ENCODE measurements around the gene MMD.
"Not testable (repeated sequence)": the region's sequence is repeated elsewhere in the genome, so short reads cannot be mapped to it uniquely, and the experiment has no call there.

Gene MMD

DNA sequence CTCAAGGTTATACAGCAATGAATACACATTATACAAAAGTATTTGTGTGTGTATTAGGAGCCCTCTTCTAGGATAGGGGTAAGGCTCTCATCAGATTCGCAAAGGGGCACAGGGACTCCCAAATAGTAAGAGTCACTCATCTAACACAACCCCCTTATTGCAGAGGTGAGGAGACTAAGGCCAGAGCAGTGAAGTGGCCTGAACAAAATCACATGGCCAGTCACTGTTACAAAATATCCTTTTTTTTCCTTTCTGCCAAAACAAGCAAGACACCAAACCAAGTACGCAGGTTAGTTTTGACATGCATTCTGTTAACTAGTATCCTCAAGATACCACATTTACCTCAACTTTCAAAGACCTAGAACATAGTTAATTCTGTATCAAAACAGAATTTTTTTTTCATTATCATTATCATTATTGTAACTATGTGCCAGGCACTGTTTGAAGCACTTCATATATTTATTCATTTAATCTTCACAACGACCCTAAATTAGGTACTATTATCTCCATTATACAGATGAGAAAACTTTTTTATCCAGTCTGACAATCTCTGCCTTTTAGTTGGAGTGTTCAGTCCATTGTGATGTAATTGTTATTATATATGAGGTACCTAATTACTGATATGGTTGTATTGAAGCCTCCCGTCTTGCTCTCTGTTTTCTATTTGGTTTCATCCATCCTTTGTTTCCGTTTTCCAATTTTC is 25.7 kb downstream of the MMD start:
- DNase-seq (ENCODE audit: low read depth, low spot score): no peak

DNA sequence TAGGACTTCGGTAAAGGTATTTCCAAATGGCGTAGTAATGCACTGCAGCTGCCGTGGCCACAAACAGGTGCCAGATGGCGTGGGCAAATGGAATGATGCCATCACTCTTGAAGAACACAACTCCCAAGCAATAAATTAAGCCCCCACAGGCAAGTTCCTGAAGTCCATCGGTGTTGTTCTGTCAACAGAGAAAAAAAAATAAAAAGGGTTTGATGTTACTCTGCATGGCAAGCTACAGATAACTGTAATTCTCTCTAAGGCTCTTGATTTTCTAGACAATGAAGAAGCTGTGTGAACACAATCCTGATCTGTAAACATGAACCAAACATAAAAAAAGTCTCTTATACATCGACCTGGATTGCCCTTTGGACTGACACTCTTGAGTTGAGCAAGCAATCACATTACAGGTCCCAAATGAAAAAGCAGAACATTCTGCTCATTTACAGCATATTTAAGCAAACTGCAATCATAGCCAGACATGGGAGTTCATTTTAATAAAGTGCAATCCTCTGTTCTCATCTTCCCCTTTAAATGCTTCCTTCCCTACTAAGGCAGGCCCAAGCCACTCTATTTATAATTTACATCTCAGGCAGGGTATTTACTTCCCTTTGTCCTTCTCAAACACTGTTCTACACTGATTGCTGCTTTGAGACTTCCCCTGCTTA is 27.1 kb downstream of the MMD start:
- no peak for DNase-seq (ENCODE audit: low read depth, low spot score)

DNA sequence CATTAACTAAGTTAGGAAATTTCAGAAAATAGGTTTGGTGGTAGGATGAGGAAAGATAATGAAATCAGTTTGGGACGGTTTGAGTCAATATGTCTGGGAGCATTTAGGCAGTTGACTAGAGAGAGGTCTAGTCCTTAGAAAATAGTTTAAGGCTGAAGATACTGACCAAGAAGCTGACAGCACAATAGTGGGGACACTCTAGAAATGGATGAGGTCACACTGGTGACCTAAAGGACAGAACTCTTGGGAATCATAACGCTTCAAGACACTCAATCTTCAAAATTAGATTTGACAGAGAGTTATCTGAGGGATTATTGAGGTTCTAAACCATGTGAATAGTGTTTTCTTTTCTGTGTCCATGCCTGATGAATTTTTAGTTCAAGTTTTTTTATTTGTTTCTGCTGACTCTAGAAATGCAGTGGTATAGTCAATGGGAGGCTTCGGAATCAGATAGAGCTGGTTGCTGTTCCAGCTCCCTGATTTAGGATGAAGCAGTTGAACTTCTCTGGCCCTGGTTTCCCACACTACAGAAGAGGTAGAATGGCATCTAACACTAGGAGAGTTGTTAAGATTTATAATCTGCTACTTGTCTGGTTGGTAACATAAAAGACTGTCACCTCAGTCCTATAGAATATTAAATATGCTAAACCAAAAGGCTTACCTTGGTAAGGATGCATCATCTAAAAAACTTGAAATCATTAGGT is 29.7 kb downstream of the MMD start:
- DNase-seq (ENCODE audit: low read depth, low spot score): no peak

DNA sequence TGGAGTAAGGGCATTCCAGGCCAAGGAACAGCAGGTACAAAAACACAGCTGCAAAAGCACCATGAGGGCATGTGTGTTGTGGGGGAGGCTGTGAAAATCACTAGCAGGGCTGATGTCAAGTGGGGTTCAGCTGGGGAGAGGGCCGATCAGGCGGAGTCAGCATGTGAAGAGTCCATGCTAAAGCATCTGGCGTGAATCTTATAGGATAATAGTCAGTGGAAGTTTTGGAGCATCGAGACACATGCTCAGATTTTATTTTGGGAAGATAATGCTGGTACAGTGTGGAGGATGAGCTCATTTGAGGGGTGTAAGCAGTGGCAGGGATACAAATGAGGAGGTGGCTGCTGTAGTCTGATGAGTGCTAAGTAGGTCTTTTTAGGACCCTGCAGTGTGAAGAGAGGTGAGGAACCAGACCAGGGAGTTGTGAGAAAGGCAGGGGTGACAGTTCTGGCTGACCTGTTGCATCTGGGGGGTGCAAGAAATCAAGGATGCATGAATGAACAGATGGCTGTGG is 30.3 kb downstream of the MMD start:
- no peak for DNase-seq (ENCODE audit: low read depth, low spot score)

DNA sequence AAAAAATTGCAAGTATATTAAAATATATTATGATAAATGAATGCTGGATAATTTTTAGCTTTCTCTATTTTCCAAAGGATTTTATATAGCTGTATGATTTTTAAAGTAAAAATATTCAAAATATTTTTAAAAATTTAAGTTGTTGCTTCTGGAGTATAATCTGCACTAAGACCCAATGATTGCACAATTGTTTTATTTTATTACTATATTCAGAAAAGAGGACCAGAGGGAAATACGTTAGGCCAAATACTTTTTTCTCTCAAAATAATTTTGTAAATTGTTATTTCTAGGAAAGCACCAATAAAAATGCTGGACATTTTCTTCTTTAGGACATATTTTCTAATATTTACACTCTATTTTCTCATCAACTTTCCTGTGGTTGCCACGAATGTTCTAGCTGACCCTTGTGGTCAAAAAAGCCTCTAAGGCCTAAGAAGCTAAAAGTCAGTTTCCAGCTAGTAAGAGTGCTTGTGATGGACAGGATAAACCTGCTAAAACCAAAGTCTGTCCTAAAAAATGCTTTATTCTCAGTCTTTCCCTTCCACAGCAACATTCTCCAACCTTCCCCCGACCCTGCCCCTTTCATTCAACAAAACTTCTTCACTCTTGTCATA is 31.2 kb downstream of the MMD start:
- no peak for DNase-seq (ENCODE audit: low read depth, low spot score)

DNA sequence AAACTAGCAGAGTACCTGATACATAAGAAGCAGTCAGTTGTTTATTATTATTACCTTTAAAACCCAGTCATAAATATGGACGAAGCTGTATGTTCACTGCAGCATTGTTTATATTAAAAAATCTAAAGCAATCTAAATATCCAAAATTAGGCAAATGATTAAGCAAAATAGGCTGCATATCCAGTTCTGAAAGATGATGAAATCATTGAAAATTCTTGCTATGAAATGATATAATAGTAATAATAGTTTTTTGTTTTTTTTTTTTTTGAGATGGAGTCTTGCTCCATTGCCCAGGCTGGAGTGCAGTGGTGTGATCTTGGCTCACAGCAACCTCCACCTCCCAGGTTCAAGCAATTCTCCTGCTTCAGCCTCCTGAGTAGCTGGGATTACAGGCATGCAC is 31.9 kb downstream of the MMD start:
- DNase-seq (ENCODE audit: low read depth, low spot score): not testable (repeated sequence)

DNA sequence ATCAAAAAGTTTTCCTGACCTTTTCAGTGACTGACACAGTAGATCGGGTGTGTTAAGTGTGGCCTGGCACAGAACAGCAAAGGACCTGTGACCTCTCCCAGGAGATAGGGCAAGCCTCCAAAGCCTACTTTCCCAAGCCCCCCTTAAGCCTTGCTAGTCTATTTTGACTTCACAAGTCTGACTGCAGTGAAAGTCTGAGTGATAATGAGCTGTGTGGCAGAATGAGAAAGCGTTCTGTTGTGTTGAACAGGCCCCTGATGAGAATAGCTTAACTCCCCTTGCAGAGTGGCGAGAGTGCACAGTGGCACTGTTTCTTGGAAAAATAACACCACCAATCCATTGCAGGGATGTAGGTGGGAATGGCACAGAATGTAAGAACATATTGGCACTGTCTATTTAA is 32.8 kb downstream of the MMD start:
- DNase-seq (ENCODE audit: low read depth, low spot score): no peak

DNA sequence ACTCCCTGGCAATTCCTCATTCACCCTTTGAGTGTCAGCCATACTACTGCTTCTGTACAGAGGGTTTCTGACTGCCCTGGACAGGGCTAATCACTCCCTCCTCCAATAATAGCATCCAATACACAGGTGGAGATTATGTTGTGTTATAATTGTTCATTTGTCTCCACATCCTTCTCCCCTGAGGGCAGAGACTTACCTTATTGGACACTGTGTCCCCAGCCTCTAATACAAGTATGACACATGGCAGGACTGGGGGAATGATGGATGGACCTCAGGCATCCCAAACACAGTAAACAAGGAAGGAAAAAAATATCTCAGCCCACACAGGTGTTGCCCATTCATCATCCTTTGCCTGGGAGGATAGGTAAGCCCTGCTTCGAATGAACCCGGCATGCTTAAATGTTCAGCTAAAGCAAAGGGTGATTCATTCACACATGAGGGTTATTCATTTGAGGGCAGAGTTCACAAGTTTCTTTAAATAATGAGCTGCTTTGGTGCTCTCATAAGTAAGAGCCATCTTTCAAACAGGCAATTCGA is 34.8 kb downstream of the MMD start:
- no peak for DNase-seq (ENCODE audit: low read depth, low spot score)

DNA sequence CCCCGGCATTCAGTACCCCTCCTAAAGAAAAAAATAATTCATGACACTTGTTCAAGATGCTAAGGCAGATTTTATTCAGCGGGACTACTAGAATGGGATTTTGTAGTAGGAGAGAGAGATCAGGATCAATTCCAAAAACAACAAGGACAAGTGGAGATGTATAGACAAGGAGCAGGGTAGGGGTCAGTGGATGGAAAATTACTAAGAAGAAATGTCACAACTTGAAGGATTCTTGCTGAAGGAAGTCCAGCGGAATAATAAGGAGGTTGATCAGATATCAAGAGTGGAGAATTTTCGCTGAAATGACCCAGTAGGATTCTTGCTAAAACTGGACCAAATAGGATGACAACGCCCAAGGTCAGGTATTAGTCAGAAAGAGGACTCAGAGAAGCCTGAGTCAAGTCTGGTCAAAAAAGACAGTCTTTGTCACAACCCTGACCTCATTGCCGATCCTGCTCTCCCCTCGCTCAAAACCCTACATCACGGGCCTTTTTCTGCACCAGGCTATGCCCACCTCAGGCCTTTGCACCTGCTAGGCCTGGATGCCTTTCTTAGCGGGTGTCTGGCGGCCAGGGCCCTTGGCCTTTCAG is 36.9 kb downstream of the MMD start:
- DNase-seq (ENCODE audit: low read depth, low spot score): no peak

DNA sequence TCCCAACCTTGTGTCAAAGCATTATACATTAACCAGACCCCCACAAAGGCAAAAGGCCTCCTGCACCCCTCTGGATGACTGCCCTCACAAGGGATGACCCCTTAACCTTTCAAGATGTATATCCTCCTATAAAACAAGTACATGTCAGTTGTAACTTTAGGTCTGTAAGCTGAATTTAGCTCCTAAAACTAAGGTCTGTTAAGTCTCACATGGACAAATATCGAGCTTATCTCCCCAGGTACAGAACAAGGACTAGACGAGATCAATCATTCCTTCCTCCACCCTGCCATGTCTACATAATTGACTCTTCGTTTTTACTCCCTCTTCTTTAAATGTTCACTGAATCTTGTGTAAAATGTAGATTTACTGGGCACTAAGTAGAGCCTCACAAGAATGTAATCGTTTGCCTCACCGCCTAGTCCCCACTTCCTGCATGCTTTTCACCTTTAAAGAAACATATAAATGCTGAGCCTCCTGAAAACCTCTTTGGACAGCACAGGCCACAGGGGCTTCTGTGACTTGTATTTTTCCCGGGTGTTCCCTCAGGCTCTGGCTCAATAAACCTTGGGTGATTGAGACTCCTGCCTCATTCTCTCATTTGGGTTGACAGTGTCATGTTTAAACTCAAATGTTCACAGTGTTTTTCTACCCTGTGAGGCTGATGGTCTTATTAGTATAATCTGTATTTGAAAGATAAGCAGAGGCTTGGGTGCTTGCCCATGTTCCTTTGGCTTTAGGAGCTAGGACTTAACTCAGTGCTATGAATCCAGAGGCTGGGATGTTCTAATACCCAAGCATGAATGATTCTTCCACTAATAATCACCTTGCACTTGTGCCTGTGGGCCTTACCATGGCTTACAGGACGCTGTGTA is 37.6 kb downstream of the MMD start:
- no peak for DNase-seq (ENCODE audit: low read depth, low spot score)

DNA sequence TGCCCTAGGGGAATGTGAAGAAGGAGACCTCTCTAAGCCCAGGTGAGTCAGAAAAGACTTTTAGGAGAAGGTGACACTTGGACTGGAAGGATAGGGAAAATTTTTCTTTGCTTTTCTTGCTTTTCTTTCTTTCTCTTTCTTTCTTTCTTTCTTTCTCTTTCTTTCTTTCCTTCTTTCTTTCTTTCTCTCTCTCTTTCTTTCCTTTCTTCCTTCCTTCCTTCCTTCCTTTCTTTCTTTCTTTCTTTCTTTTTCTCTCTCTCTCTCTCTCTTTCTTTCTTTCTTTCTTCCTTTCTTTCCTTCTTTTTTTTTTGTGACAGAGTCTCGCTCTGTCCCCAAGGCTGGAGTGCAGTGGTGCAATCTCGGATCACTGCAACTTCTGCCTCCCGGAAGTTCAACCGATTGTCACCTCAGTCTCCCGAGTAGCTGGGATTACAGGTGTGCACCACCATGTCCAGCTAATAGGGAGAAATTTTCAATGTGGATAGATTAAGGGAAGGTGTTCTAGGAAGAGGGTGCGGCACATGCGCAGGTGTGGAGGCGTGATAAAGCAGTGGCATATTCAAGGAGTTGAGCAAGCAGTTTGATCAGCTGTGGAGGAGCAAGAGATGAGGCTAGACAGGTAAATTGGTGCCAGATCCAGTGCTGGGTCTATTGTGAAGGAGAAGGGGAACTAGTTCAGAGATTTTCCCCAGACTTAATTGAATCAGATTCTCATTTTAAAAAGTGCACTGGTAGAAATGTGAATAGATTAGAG is 40.4 kb downstream of the MMD start:
- no peak for DNase-seq (ENCODE audit: low read depth, low spot score)

DNA sequence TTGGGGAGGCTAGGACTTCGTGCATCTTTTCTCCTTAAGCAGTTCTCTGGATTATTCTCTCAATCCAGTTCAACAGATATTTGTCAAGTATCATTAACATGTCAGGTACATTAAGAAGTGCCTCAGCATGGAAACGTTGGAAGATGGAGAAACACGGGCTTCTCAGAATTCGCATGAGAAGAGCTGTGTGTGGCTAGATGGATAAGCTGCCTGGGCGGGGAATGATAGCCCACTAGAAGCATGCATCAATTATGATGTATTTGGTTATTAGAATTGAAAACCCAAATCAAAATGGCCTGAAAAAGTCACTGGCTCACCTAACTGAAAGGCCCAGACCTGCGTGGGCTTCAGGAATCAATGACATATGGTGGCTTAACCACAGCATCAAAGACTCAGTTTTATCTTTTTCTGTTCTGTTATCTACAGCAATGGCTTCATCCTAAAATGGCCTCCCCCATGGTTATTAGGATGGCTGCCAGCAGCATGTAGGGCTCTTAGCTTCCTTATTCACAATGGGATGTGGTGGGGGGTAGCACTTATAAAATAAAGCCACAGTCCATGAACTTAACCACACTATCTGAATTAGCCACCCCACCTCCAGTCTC is 43.9 kb downstream of the MMD start:
- DNase-seq (ENCODE audit: low read depth, low spot score): no peak

DNA sequence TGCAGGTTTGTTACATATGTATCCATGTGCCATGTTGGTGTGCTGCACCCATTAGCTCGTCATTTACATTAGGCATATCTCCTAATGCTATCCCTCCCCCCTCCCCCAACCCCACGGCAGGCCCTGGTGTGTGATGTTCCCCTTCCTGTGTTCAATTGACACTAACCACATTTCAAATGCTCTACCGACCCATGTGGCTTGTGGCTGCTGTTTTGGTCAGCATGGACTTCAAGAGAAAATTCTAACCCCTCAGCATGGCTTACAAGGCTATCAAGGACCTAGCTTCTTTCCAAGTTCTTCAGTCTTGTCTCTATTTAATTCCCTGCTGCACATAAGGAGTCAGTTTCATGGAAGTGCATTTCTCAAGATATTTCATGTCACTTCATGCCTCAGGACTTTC is 52.9 kb downstream of the MMD start:
- no peak for DNase-seq (ENCODE audit: low read depth, low spot score)

DNA sequence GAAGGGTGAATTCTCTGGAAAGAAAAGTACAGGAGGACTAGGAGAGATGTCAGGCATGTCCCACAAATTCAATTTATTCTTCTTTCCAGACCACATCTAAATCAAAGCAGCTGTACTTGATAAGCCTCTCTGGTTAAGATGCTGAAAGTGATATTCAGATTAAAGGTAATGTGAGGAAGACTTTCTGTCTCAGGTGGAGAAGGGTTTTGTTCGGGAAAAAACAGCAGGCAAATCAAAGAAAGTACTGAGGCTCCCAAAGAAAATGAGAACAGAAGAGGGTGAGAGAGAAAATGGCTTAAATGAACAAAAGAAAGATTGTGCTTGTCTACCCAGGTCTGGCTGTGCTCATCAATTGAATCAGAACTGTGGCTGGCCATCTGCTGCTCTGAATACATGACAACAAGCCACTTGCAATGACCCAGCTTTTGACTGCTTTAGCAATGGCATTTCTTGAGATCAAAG is 55.6 kb downstream of the MMD start:
- no peak for DNase-seq (ENCODE audit: low read depth, low spot score)

DNA sequence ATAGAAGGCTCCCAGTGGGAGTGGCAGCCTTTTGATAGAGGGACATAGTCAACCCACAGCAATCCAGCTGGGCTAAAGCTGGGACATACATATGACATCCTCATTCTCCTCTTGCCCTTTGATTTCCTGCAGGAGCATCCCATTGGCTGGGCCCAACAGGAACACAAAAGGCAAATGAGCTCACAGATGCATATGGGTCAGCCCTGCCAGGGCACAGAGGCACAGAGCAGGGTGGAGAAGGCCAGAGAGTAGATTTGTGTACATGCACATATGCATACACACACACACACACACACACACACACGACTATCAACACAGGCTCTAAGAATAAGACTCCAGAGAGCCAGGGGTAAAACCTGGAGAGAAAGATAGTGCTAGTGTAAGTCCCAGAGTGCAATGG is 58.6 kb downstream of the MMD start:
- DNase-seq (ENCODE audit: low read depth, low spot score): no peak

DNA sequence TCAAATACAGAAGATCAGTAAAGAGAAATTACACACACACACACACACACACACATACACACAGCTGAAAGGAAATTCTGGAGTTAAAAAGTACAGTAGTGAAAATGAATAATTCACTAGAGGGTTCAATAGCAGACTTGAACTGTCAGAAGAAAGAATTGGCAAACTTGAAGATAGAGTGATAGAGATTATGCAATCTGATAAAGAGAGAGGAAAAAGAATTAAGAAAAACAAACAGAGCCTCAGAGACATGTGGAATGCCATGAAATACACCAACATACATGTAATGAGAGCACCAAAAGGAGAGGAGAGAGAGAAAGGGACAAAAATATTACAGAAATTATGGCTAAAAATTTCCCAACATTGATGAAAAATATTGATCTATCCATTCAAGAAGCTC is 60.7 kb downstream of the MMD start:
- no peak for DNase-seq (ENCODE audit: low read depth, low spot score)

DNA sequence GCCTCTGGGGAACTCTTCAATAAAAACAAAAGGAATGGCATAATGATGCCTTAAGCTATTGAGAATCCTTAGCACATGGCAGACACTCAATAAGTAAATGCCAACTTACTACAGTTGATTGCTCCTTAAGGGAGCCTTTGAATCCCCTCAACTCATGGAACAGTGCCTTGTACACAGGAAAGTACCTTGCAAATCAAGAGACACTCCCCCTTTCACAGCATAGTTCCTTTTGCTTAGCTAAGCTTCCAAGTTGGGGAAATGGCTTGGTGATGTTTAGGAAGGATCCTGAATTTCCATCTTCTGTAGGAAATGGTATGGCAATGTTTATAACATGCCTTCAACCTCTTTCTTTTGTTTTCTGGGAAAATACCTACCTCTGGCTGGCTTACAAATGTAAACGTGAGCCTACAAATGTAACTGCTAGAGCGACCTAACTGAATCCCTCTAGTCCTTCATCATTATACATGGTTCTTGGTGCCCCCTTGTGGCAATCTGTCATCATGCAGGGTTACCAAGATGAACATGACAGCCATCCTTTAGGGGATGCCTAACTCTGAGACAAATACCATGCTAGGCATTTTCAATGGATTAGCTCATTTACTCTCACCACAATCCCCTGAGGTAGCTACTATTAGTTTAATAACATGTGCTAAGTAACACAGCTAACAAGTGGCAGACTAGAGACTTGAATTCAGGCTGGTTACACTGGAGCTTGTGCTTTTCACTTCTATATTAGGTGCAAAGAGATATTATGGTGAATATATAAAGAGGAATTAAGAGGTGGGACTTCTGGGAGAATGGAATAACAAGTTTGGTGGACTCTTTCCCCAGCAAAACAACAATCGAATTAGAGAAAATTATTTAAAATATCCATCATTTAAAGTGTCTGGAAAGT is 65.0 kb downstream of the MMD start:
- DNase-seq (ENCODE audit: low read depth, low spot score): no peak

DNA sequence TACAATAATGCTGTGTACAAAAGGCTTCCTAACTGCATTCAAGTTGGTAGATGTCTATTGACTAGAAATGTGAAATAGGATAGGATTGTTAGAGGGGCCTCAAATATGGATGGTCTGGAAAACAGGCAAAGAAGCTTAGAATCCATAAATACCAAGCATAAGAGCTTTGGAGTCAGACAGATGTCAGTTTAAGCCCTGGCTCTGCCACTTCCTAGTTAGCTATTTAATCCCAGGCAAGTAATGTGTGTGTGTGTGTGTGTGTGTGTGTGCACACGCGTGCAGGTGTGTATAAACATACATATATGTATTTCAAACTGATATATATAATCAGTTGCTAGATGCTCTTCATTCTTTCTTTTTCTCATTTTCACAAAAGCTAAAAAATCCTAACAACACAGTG is 66.7 kb downstream of the MMD start:
- DNase-seq (ENCODE audit: low read depth, low spot score): no peak
